BJ (cell line): ENCODE measurements around the gene MOGAT2. TPM values are rescaled to one million over a fixed set of nuclear protein-coding genes. Genes with fewer than 3 reads are reported as not detected.
"Not testable (repeated sequence)": the region's sequence is repeated elsewhere in the genome, so short reads cannot be mapped to it uniquely, and the experiment has no call there.

Experiments
- CTCF ChIA-PET: fragments of 350-600 bp; formaldehyde crosslinking; extraction: SDS; loops from one replicate; lab custom pipeline; 2021; ENCODE audit warnings: antibody characterized with exemption, inconsistent platforms; lab: Yijun Ruan, JAX
- POLR2A ChIA-PET: fragments of 300-600 bp; sonication (Branson Sonifier 250); formaldehyde crosslinking; extraction: SDS; loops from one replicate; lab custom pipeline; 2021; ENCODE audit warnings: antibody characterized with exemption; lab: Charles Lee
- DNase-seq: peaks from one replicate; pipeline ENCODE4 v3.0.0-alpha.2; 2011; ENCODE audit warnings: low read depth
- H3K27me3 ChIP-seq: 2 replicates; pipeline ENCODE4 v1.6.0; 2011; ENCODE audit warnings: low read length; ENCODE audit not compliant: control insufficient read depth, insufficient read depth
- H3K36me3 ChIP-seq: 2 replicates; pipeline ENCODE4 v1.5.1; 2011; ENCODE audit warnings: low read length; ENCODE audit not compliant: control insufficient read depth, insufficient read depth
- H3K4me3 ChIP-seq: 2 replicates; pipeline ENCODE4 v1.5.1; 2011; ENCODE audit warnings: low read depth, mild to moderate bottlenecking, control low read depth, low read length
- polyA plus RNA-seq: library from polyadenylated mRNA; depleted of rRNA; stranded (reverse); fragments of >200 nt; gene quantifications from 2 replicates; pipeline ENCODE4 v1.2.3, GENCODE V29; 2011
- TF ChIP-seq, protein P1 (sequence below): IDR thresholded peaks from 2 replicates; pipeline ENCODE4 v1.5.1; 2011; ENCODE audit warnings: low read depth, mild to moderate bottlenecking, control low read depth, inconsistent platforms, low read length, moderate library complexity; ENCODE audit not compliant: insufficient read depth

Gene MOGAT2
- polyA plus RNA-seq, 1 experiment = not detected

- Histone ChIP-seq H3K36me3 (no peaks in the 10 kb centered on the region), H3K4me3 (no peak overlapping the region), H3K27me3 (peaks cover 14% of the 10 kb centered on the region)
- DNase-seq = no peak
- ChIA-PET POLR2A (no interaction called here), CTCF (interaction anchor here (0.6 to 1.0 kb wide), 3 partner anchors 9 to 80 kb away, joined by 4 read pairs; partner anchors contain the start of gene MAP6)
- TF ChIP-seq, protein P1, sequence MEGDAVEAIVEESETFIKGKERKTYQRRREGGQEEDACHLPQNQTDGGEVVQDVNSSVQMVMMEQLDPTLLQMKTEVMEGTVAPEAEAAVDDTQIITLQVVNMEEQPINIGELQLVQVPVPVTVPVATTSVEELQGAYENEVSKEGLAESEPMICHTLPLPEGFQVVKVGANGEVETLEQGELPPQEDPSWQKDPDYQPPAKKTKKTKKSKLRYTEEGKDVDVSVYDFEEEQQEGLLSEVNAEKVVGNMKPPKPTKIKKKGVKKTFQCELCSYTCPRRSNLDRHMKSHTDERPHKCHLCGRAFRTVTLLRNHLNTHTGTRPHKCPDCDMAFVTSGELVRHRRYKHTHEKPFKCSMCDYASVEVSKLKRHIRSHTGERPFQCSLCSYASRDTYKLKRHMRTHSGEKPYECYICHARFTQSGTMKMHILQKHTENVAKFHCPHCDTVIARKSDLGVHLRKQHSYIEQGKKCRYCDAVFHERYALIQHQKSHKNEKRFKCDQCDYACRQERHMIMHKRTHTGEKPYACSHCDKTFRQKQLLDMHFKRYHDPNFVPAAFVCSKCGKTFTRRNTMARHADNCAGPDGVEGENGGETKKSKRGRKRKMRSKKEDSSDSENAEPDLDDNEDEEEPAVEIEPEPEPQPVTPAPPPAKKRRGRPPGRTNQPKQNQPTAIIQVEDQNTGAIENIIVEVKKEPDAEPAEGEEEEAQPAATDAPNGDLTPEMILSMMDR = no peak
Observed at GRCh38 chr11:75677909-75678308, 39.7 kb upstream of the MOGAT2 start.

GRCh38 chr11:75678620-75679259 lies 38.9 kb upstream of the MOGAT2 start:
- TF ChIP-seq, protein P1 = no peak
- POLR2A ChIA-PET = no interaction called here
- no peak overlapping the region for H3K4me3 ChIP-seq
- H3K27me3 ChIP-seq = peaks cover 14% of the 10 kb centered on the region
- DNase-seq = no peak
- no peaks in the 10 kb centered on the region for H3K36me3 ChIP-seq
- CTCF ChIA-PET = interaction anchor here (0.7 to 1.0 kb wide), 3 partner anchors 10 to 81 kb away, joined by 4 to 5 read pairs (median 4); partner anchors contain the start of gene MAP6

DNA sequence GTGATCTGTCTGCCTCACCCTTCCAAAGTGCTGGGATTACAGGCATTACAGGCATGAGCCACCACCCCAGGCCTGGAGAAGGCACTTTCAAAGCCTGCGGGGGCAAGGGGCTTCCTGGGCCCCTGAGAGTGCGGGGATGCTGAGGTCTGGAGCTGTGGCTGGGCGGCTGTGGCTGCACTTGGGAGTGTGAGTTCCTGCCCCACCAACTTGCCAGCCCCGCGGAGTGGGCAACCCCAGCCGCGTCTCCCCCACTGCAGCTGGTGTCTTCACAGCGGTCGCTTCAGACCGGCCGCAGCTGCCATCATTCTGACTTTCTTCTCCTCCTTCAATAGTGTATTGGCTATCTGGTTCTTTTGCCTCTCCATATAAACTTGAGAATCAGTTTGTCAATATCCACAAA lies 38.1 kb upstream of the MOGAT2 start:
- POLR2A ChIA-PET = no interaction called here
- H3K36me3 ChIP-seq = no peaks in the 10 kb centered on the region
- DNase-seq = no peak
- TF ChIP-seq, protein P1 = no peak
- peaks cover 12% of the 10 kb centered on the region for H3K27me3 ChIP-seq
- CTCF ChIA-PET = interaction anchor here (0.6 kb wide), 1 partner anchor 324 kb away, joined by 3 read pairs; no protein-coding TSS in a partner anchor
- no peak overlapping the region for H3K4me3 ChIP-seq

GRCh38 chr11:75683856-75684255 lies 33.8 kb upstream of the MOGAT2 start:
- H3K36me3 ChIP-seq, H3K4me3 ChIP-seq, DNase-seq, CTCF ChIA-PET, POLR2A ChIA-PET: not testable (repeated sequence)
- peaks cover 11% of the 10 kb centered on the region for H3K27me3 ChIP-seq

DNA sequence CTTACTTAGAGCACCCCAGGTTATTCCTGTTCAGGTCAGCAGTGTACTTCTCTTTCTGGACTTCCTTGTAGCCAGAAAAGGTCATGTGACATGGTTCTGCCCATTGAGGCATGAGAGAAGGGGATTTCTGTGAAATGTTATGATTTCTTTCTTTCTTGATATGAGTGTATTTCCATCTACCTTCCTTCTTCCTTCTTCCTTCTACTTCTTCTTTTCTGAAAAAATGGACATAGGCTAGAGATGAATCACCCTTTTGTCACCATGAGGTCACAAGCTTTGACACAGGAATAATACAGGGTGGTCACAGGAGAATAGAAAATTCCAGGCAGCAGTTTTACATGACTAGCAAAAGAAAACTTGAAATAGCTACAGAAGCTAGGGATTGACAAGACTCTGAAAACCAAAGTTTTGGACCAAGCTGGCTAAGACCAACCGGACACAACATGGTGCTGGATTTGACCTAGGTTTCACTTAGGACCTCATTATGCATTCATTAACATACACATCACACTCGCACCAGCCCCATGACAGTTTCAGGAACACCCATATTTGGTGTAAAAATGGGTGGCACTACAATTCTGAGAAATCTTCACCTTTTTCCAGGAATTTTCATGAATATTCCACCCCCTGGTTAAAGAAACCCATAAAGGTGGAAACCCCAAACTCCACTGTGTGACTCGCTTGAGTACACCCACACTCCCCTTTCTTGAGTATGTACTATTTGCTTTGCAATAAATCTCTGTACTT lies 27.6 kb upstream of the MOGAT2 start:
- Histone ChIP-seq H3K36me3 (no peaks in the 10 kb centered on the region), H3K27me3 (peaks cover 9% of the 10 kb centered on the region), H3K4me3 (no peak overlapping the region)
- DNase-seq = no peak
- ChIA-PET CTCF (interaction anchor here (1.8 kb wide), 1 partner anchor 16 kb away, joined by 5 read pairs; no protein-coding TSS in a partner anchor), POLR2A (interaction anchor here (0.5 kb wide), 1 partner anchor 13 kb away, joined by 3 read pairs; no protein-coding TSS in a partner anchor)
- TF ChIP-seq, protein P1 = no peak
